CD4-positive, alpha-beta T cell (primary cell): ENCODE measurements around the gene ITPKB. TPM values are rescaled to one million over a fixed set of nuclear protein-coding genes. Genes with fewer than 3 reads are reported as not detected.

Experiments used
- ATAC-seq: fragments of 200-7000 bp; cut with Tn5 transposase; one replicate; pipeline ENCODE4 v1.10.0; 2022; ENCODE audit warnings: mild to moderate bottlenecking; ENCODE audit not compliant: poor library complexity
- CTCF ChIA-PET: fragments of 350-600 bp; sonication (Branson Sonifier 250); formaldehyde crosslinking; loops from one replicate; lab custom pipeline; 2021; ENCODE audit warnings: antibody characterized with exemption, inconsistent platforms; lab: Charles Lee
- POLR2A ChIA-PET: fragments of 350-600 bp; sonication (Branson Sonifier 250); formaldehyde crosslinking; loops from one replicate; lab custom pipeline; 2021; ENCODE audit warnings: antibody characterized with exemption, inconsistent platforms; lab: Charles Lee
- DNase-seq, 14 experiments: peaks; one replicate each; pipeline ENCODE4 v3.0.0-alpha.2; 2013 to 2020; ENCODE audit warnings: mixed read lengths in 2 of 14
- H3K27ac ChIP-seq, 2 donors: one replicate each; pipeline versions ENCODE4 v1.5.1 to v1.7.0; 2013; ENCODE audit warnings: low read length in 2 of 2, low read depth in 1 of 2, mild to moderate bottlenecking in 1 of 2
- H3K27me3 ChIP-seq, 2 experiments: 1 replicate in 1 of 2; 2 replicates in 1 of 2; pipeline versions ENCODE4 v1.6.1 to v1.7.0; 2013; ENCODE audit warnings: low read length in 2 of 2, control low read depth in 1 of 2, mild to moderate bottlenecking in 1 of 2, moderate library complexity in 1 of 2; ENCODE audit not compliant: insufficient read depth in 2 of 2, control insufficient read depth in 1 of 2
- H3K36me3 ChIP-seq: one replicate; pipeline ENCODE4 v1.6.1; 2013; ENCODE audit warnings: low read length, control low read depth; ENCODE audit not compliant: insufficient read depth
- H3K4me1 ChIP-seq: one replicate; pipeline ENCODE4 v1.6.1; 2013; ENCODE audit warnings: low read length, control low read depth; ENCODE audit not compliant: insufficient read depth
- H3K4me3 ChIP-seq: one replicate; pipeline ENCODE4 v1.5.1; 2013; ENCODE audit warnings: mild to moderate bottlenecking, low read length, moderate library complexity
- H3K9me3 ChIP-seq, 2 experiments: 1 replicate in 1 of 2; 2 replicates in 1 of 2; pipeline versions ENCODE4 v1.6.1 to v1.7.0; 2013; ENCODE audit warnings: low read length in 2 of 2, mild to moderate bottlenecking in 2 of 2, control low read depth in 1 of 2, moderate library complexity in 1 of 2; ENCODE audit not compliant: control insufficient read depth in 1 of 2, insufficient read depth in 1 of 2
- H3K27ac Mint-ChIP-seq: one replicate; pipeline ENCODE4 v1.8.0; 2020; ENCODE audit warnings: mixed read lengths
- H3K27me3 Mint-ChIP-seq: one replicate; pipeline ENCODE4 v1.8.0; 2021; ENCODE audit warnings: mixed read lengths
- H3K36me3 Mint-ChIP-seq: one replicate; pipeline ENCODE4 v1.8.0; 2021; ENCODE audit warnings: low read depth, mixed read lengths
- H3K4me1 Mint-ChIP-seq: one replicate; pipeline ENCODE4 v1.8.0; 2021; ENCODE audit warnings: low read depth, mixed read lengths
- H3K4me3 Mint-ChIP-seq: one replicate; pipeline ENCODE4 v1.8.0; 2020; ENCODE audit warnings: mild to moderate bottlenecking, mixed read lengths
- H3K9me3 Mint-ChIP-seq: one replicate; pipeline ENCODE4 v1.8.0; 2020; ENCODE audit warnings: mixed read lengths
- CTCF ChIP-seq: fragments of 200-600 bp; IDR thresholded peaks from one replicate; pipeline ENCODE4 v1.8.0; 2022; ENCODE audit warnings: antibody characterized with exemption, mild to moderate bottlenecking
- intact Hi-C, 2 experiments: fragments of 100-400 bp; cut with DNase I in 1 of 2; cut with micrococcal nuclease in 1 of 2; formaldehyde crosslinking; loops; one replicate each; pipeline versions ENCODE4 v1.15.1 to v1.9.0; 2023 to 2025; cut with DNase I, micrococcal nuclease
- total RNA-seq, 174 experiments: library from RNA in 2 of 174; stranded (reverse) in 2 of 174; gene quantifications; one replicate each; pipeline ENCODE4 v1.2.3 and lab custom pipeline; 2021 to 2026

Gene ITPKB
- total RNA-seq, 2 experiments from 2014 or later: 565 to 583 TPM

- no peak for ATAC-seq
- CTCF ChIA-PET: interaction anchor here (1.0 to 1.3 kb wide), 3 partner anchors 8 to 114 kb away, joined by 5 read pairs; no protein-coding TSS in a partner anchor
- peaks cover 88% of the 10 kb centered on the region for H3K36me3 Mint-ChIP-seq
- no peak for DNase-seq
- POLR2A ChIA-PET: interaction anchor here (0.9 to 1.4 kb wide), 3 partner anchors 9 to 26 kb away, joined by 3 to 4 read pairs (median 3); partner anchors contain the start of gene ITPKB
- Histone ChIP-seq H3K27ac (peak overlapping the region; percentile 23 to 74), H3K9me3 (peaks cover 0 to 5% of the 10 kb centered on the region in 2 experiments), H3K4me1 (peaks cover 91% of the 10 kb centered on the region), H3K36me3 (peaks cover 34% of the 10 kb centered on the region), H3K27me3 (no peaks in the 10 kb centered on the region), H3K4me3 (no peak overlapping the region)
- H3K27me3 Mint-ChIP-seq: peaks cover 11% of the 10 kb centered on the region
- peaks cover 97% of the 10 kb centered on the region for H3K4me1 Mint-ChIP-seq
- TF ChIP-seq CTCF: no peak
- intact Hi-C loops: loop anchor here in 1 of 2 experiments (5.0 kb wide), 1 partner anchor 113 kb away; no protein-coding TSS in a partner anchor
- peaks cover 2% of the 10 kb centered on the region for H3K9me3 Mint-ChIP-seq
- H3K27ac Mint-ChIP-seq: peak overlapping the region; percentile 95
- peak overlapping the region; percentile 77 for H3K4me3 Mint-ChIP-seq
Observed at GRCh38 chr1:226714148-226714547, 24.9 kb downstream of the ITPKB start.

- Mint-ChIP-seq H3K36me3 (peaks cover 88% of the 10 kb centered on the region), H3K27ac (peak overlapping the region; percentile 95), H3K4me3 (peak overlapping the region; percentile 86), H3K9me3 (peaks cover 2% of the 10 kb centered on the region), H3K27me3 (peaks cover 11% of the 10 kb centered on the region), H3K4me1 (peaks cover 98% of the 10 kb centered on the region)
- DNase-seq (peak in 1 of 14 experiments; percentile 44), ATAC-seq (peak; percentile 4)
- Histone ChIP-seq H3K27me3 (no peaks in the 10 kb centered on the region), H3K36me3 (peaks cover 37% of the 10 kb centered on the region), H3K4me1 (peaks cover 89% of the 10 kb centered on the region), H3K4me3 (peak overlapping the region; percentile 34), H3K27ac (peak overlapping the region; percentile 46 to 74), H3K9me3 (peaks cover 0 to 5% of the 10 kb centered on the region in 2 experiments)
- CTCF ChIA-PET: interaction anchor here (1.4 kb wide), 1 partner anchor 17 kb away, joined by 4 read pairs; no protein-coding TSS in a partner anchor
- intact Hi-C loops: loop anchor here (1.0 to 5.0 kb wide), 4 partner anchors 11 to 114 kb away; no protein-coding TSS in a partner anchor
- POLR2A ChIA-PET: interaction anchor here (1.0 to 2.6 kb wide), 9 partner anchors 14 to 227 kb away, joined by 3 to 13 read pairs (median 7); partner anchors contain the start of genes COQ8A and ITPKB
- TF ChIP-seq CTCF: no peak
Observed at GRCh38 chr1:226712742-226713419, 26.2 kb downstream of the ITPKB start.

DNA sequence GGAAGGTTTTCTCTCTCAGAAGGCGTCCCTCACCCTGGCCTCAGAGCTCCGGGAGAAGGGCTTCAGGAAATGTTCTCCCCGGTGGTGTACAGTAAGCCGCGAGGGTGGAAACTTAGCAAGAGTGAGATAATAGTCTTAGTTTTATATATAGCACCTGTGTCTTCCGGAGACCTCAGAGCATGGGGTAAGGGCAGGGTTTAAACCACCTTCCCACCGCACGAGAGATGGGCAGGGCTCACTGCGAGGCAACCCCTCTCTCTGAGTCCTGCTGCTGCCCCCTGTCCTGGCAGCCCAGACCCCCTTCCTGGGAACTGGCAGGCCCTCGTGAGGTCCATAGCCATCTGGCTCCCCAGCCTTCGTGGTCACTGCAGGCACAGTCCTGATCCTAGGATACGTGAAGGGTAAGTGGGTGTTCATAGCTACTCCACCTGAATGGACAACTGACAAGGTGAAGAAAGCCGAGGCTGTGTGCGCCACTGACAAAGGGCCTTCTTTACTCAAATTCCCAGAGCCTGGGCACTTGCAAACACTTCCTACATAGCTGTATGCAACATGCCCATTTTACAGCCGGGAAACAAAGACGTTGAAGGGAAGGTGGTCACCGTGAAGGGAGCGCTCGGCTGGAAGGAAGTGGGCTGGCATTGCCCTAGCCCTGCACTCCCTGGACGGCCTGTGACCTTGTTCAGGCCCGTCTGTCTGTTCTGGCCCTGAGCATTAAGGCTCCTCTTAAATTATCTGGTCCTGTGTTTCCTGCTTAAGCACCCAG, 26.9 kb downstream of the ITPKB start:
- peak overlapping the region; percentile 86 for H3K4me3 Mint-ChIP-seq
- peaks cover 97% of the 10 kb centered on the region for H3K4me1 Mint-ChIP-seq
- peaks cover 88% of the 10 kb centered on the region for H3K36me3 Mint-ChIP-seq
- Histone ChIP-seq H3K4me1 (peaks cover 81% of the 10 kb centered on the region), H3K36me3 (peaks cover 41% of the 10 kb centered on the region), H3K27ac (peak overlapping the region; percentile 46 to 74), H3K4me3 (peak overlapping the region; percentile 34), H3K9me3 (peaks cover 0 to 5% of the 10 kb centered on the region in 2 experiments), H3K27me3 (no peaks in the 10 kb centered on the region)
- POLR2A ChIA-PET: interaction anchor here (0.7 to 2.6 kb wide), 12 partner anchors 13 to 228 kb away, joined by 3 to 13 read pairs (median 4); partner anchors contain the start of genes COQ8A and ITPKB
- DNase-seq (peak in 11 of 14 experiments; percentile 28 to 81 (median 54)), ATAC-seq (peak; percentile 57)
- H3K27ac Mint-ChIP-seq: peak overlapping the region; percentile 95
- CTCF ChIA-PET: interaction anchor here (0.7 to 1.4 kb wide), 6 partner anchors 16 to 48 kb away, joined by 3 to 4 read pairs (median 4); partner anchors contain the start of gene ITPKB
- TF ChIP-seq CTCF: no peak
- peaks cover 11% of the 10 kb centered on the region for H3K27me3 Mint-ChIP-seq
- intact Hi-C loops: loop anchor here (1.0 to 5.0 kb wide), 4 partner anchors 12 to 115 kb away; no protein-coding TSS in a partner anchor
- H3K9me3 Mint-ChIP-seq: peaks cover 2% of the 10 kb centered on the region
